ENCODE results near the gene SCNN1G.

DNA sequence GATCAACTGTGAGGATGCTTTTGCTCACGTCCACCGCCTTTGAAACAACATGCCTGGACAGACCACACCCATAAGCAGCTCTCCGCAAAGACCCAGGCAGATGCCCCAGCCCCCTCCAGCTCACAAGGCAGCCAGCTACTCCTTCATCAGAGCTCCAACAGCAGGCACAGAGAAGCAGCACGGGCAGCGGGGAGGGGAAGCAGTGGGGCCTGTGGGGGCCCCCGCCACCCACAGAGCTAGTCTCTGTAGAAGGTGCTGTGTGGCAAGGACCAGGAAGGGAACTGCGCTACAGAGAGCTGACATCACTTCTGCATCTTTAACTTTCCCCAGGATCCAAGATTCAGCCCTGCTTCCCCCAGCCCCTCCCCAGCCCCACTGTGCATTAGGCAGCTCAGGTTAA lies 10.0 kb upstream of the SCNN1G start:
- no peak for TF ChIP-seq CEBPB (IDR thresholded peaks at IDR 0.05)
- no peak for TF ChIP-seq TAF1 (IDR thresholded peaks at IDR 0.05; ENCODE audit: low read depth)
- no peak for TF ChIP-seq YY1 (IDR thresholded peaks at IDR 0.05; ENCODE audit: low read depth)
- TF ChIP-seq, protein P1, sequence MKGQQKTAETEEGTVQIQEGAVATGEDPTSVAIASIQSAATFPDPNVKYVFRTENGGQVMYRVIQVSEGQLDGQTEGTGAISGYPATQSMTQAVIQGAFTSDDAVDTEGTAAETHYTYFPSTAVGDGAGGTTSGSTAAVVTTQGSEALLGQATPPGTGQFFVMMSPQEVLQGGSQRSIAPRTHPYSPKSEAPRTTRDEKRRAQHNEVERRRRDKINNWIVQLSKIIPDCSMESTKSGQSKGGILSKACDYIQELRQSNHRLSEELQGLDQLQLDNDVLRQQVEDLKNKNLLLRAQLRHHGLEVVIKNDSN (IDR thresholded peaks at IDR 0.05): no peak
- TF ChIP-seq TCF12 (IDR thresholded peaks at IDR 0.05; ENCODE audit: low read depth): no peak

All from Ishikawa (cell line).